Gastroesophageal sphincter (tissue), 4 donors: ENCODE data around the gene COL6A3. TPM values are rescaled to one million over a fixed set of nuclear protein-coding genes. Genes with fewer than 3 reads are reported as not detected.
A peak's percentile ranks its signal among the peaks of the same experiment; 100 is the strongest.

ENCODE experiments used
- ATAC-seq: fragments of 150-250 bp; one replicate; pipeline ENCODE4 v1.9.1; 2016; ENCODE audit warnings: mild to moderate bottlenecking, moderate library complexity
- H3K27ac ChIP-seq, 4 donors: fragments of 200-600 bp; sonication (generic) in 3 of 4; 1 replicate in 3 of 4; 2 replicates in 1 of 4; pipeline ENCODE4 v1.5.1; 2016 to 2019
- H3K27me3 ChIP-seq: fragments of 200-600 bp; sonication (generic); one replicate; pipeline ENCODE4 v1.5.1; 2019
- H3K36me3 ChIP-seq, 2 donors: fragments of 200-600 bp; sonication (generic); one replicate each; pipeline ENCODE4 v1.5.1; 2019; ENCODE audit warnings: control low read depth in 1 of 2
- H3K4me1 ChIP-seq, 3 donors: fragments of 200-600 bp; sonication (generic); 1 replicate in 2 of 3; 2 replicates in 1 of 3; pipeline ENCODE4 v1.5.1; 2016 to 2019; ENCODE audit warnings: control low read depth in 2 of 3
- H3K4me3 ChIP-seq, 2 donors: fragments of 200-600 bp; sonication (generic); one replicate each; pipeline ENCODE4 v1.5.1; 2019; ENCODE audit warnings: mild to moderate bottlenecking in 1 of 2, moderate library complexity in 1 of 2
- H3K9me3 ChIP-seq, 3 donors: fragments of 200-600 bp; sonication (generic); one replicate each; pipeline ENCODE4 v1.5.1; 2017 to 2019; ENCODE audit warnings: control low read depth in 2 of 3
- CTCF ChIP-seq, 4 experiments: fragments of 200-600 bp in 2 of 4; fragments of 450-650 bp in 2 of 4; sonication (generic) in 1 of 4; IDR thresholded peaks; one replicate each; pipeline ENCODE4 v1.5.1; 2017 to 2019; ENCODE audit warnings: antibody characterized with exemption in 4 of 4, mild to moderate bottlenecking in 2 of 4, moderate library complexity in 2 of 4
- EP300 ChIP-seq: sonication (generic); formaldehyde crosslinking; IDR thresholded peaks from one replicate; pipeline ENCODE4 v1.6.1; 2017; ENCODE audit warnings: antibody characterized with exemption, mild to moderate bottlenecking
- POLR2A ChIP-seq, 2 donors: fragments of 450-650 bp; IDR thresholded peaks; one replicate each; pipeline ENCODE4 v1.6.1; 2017; ENCODE audit warnings: antibody characterized with exemption in 2 of 2, mild to moderate bottlenecking in 2 of 2, moderate library complexity in 1 of 2
- POLR2AphosphoS5 ChIP-seq: sonication (generic); formaldehyde crosslinking; IDR thresholded peaks from one replicate; pipeline ENCODE4 v1.6.1; 2017; ENCODE audit warnings: antibody characterized with exemption
- WGBS, 2 donors: methylation state at CpG; one replicate each; pipeline ENCODE4 v1.1.5; 2018; ENCODE audit warnings: low coverage in 1 of 2; 5-methylcytosine and 5-hydroxymethylcytosine counted together
- total RNA-seq, 4 donors: library from RNA; depleted of rRNA; stranded (reverse); fragments of >200 nt; gene quantifications; one replicate each; pipeline ENCODE4 v1.1.0, GENCODE V29; 2016

The COL6A3 gene
- total RNA-seq, 4 donors from 2014 or later: 110 to 421 (median 310) TPM

- 82 to 94% methylated on average over 1 of the region's 1 CpG for WGBS, 2 donors
- Histone ChIP-seq H3K9me3 (no peaks in the 10 kb centered on the region), H3K36me3 (no peaks in the 10 kb centered on the region), H3K27ac (peak overlapping the region in 3 of 4 donors; percentile 43 to 88 (median 85)), H3K27me3 (no peaks in the 10 kb centered on the region), H3K4me3 (no peak overlapping the region), H3K4me1 (peaks cover 11 to 86% (median 15%) of the 10 kb centered on the region in 3 donors)
- no peak for ATAC-seq
- TF ChIP-seq POLR2AphosphoS5: no peak
- no peak for TF ChIP-seq POLR2A (IDR thresholded peaks at IDR 0.05)
- TF ChIP-seq EP300: no peak
- no peak for TF ChIP-seq CTCF (IDR thresholded peaks at IDR 0.05)
These were observed 119.5 kb downstream of the COL6A3 start for GRCh38 chr2:237294460-237294859.

- Histone ChIP-seq H3K27ac (peak overlapping the region in 3 of 4 donors; percentile 43 to 88 (median 85)), H3K4me1 (peaks cover 11 to 91% (median 15%) of the 10 kb centered on the region in 3 donors), H3K4me3 (no peak overlapping the region), H3K27me3 (no peaks in the 10 kb centered on the region), H3K9me3 (no peaks in the 10 kb centered on the region), H3K36me3 (no peaks in the 10 kb centered on the region)
- ATAC-seq: no peak
- WGBS, 2 donors: 25 to 29% methylated on average over 1 of the region's 1 CpG
- no peak for TF ChIP-seq CTCF (IDR thresholded peaks at IDR 0.05)
These were observed 120.0 kb downstream of the COL6A3 start for GRCh38 chr2:237293978-237294377.

GRCh38 chr2:237291138-237291792, 122.7 kb downstream of the COL6A3 start:
- peak; percentile 59 for TF ChIP-seq EP300
- TF ChIP-seq POLR2A (IDR thresholded peaks at IDR 0.05): no peak
- peak; percentile 99 for TF ChIP-seq POLR2AphosphoS5
- no peak for TF ChIP-seq CTCF (IDR thresholded peaks at IDR 0.05)
- Histone ChIP-seq H3K9me3 (no peaks in the 10 kb centered on the region), H3K4me3 (peak overlapping the region in 1 of 2 donors; percentile 3), H3K36me3 (no peaks in the 10 kb centered on the region), H3K4me1 (peaks cover 3 to 68% (median 15%) of the 10 kb centered on the region in 3 donors), H3K27ac (peak overlapping the region; percentile 78 to 91 (median 86)), H3K27me3 (no peaks in the 10 kb centered on the region)
- WGBS, 2 donors: 0% methylated on average over 14 to 20 of the region's 20 CpGs
- peak; percentile 91 for ATAC-seq

- WGBS, 2 donors: 3 to 13% methylated on average over 10 to 12 of the region's 12 CpGs
- TF ChIP-seq POLR2AphosphoS5 (peak; percentile 82), CTCF (IDR thresholded peaks at IDR 0.05) (no peak), EP300 (no peak)
- H3K4me1 ChIP-seq: peaks cover 3 to 58% (median 15%) of the 10 kb centered on the region in 3 donors
- no peaks in the 10 kb centered on the region for H3K9me3 ChIP-seq
- no peaks in the 10 kb centered on the region for H3K36me3 ChIP-seq
- no peak overlapping the region for H3K4me3 ChIP-seq
- peak overlapping the region; percentile 78 to 91 (median 86) for H3K27ac ChIP-seq
- ATAC-seq: peak; percentile 85
- no peaks in the 10 kb centered on the region for H3K27me3 ChIP-seq
These were observed 123.7 kb downstream of the COL6A3 start for GRCh38 chr2:237290261-237290660.

GRCh38 chr2:237289139-237289538, 124.8 kb downstream of the COL6A3 start:
- Histone ChIP-seq H3K36me3 (no peaks in the 10 kb centered on the region), H3K27ac (peak overlapping the region in 2 of 4 donors; percentile 85 to 88), H3K4me1 (peaks cover 3 to 47% (median 15%) of the 10 kb centered on the region in 3 donors), H3K4me3 (no peak overlapping the region), H3K9me3 (no peaks in the 10 kb centered on the region), H3K27me3 (no peaks in the 10 kb centered on the region)
- TF ChIP-seq POLR2AphosphoS5 (no peak), EP300 (no peak), POLR2A (IDR thresholded peaks at IDR 0.05) (no peak)
- ATAC-seq: no peak
- 61 to 65% methylated on average over 5 to 7 of the region's 7 CpGs for WGBS, 2 donors
